ENCODE measurements around the gene SLIT3. TPM values are rescaled to one million over a fixed set of nuclear protein-coding genes. Genes with fewer than 3 reads are reported as not detected.

SLIT3 gene
- total RNA-seq, 1 donor from 2014 or later, result 5.0 TPM

GRCh38 chr5:168669668-168670378, 631.1 kb downstream of the SLIT3 start:
- Histone ChIP-seq H3K36me3 (ENCODE audit: control insufficient read depth, insufficient read depth, low read length) (no peaks in the 10 kb centered on the region), H3K27me3 (ENCODE audit: control insufficient read depth, insufficient read depth, low read length) (no peaks in the 10 kb centered on the region), H3K4me3 (ENCODE audit: low read depth, low read length) (no peak overlapping the region)
- TF ChIP-seq CTCF (IDR thresholded peaks at IDR 0.05; ENCODE audit: insufficient read depth, low read length, poor library complexity, severe bottlenecking), result no peak
- DNase-seq (ENCODE audit: low read depth), result no peak

- no peak overlapping the region for H3K4me3 ChIP-seq (ENCODE audit: low read depth, low read length)
- H3K27me3 ChIP-seq (ENCODE audit: control insufficient read depth, insufficient read depth, low read length), result no peaks in the 10 kb centered on the region
- H3K36me3 ChIP-seq (ENCODE audit: control insufficient read depth, insufficient read depth, low read length), result no peaks in the 10 kb centered on the region
- TF ChIP-seq CTCF (IDR thresholded peaks at IDR 0.05; ENCODE audit: insufficient read depth, low read length, poor library complexity, severe bottlenecking), result no peak
- DNase-seq (ENCODE audit: low read depth), result no peak
These were observed 631.8 kb downstream of the SLIT3 start for GRCh38 chr5:168669156-168669555.

GRCh38 chr5:168668078-168668477, 632.9 kb downstream of the SLIT3 start:
- TF ChIP-seq CTCF (IDR thresholded peaks at IDR 0.05; ENCODE audit: insufficient read depth, low read length, poor library complexity, severe bottlenecking), result no peak
- no peaks in the 10 kb centered on the region for H3K27me3 ChIP-seq (ENCODE audit: control insufficient read depth, insufficient read depth, low read length)
- no peaks in the 10 kb centered on the region for H3K36me3 ChIP-seq (ENCODE audit: control insufficient read depth, insufficient read depth, low read length)
- DNase-seq (ENCODE audit: low read depth), result no peak
- no peak overlapping the region for H3K4me3 ChIP-seq (ENCODE audit: low read depth, low read length)

GRCh38 chr5:168667301-168667840, 633.6 kb downstream of the SLIT3 start:
- TF ChIP-seq CTCF (IDR thresholded peaks at IDR 0.05; ENCODE audit: insufficient read depth, low read length, poor library complexity, severe bottlenecking), result no peak
- Histone ChIP-seq H3K27me3 (ENCODE audit: control insufficient read depth, insufficient read depth, low read length) (no peaks in the 10 kb centered on the region), H3K4me3 (ENCODE audit: low read depth, low read length) (no peak overlapping the region)

GRCh38 chr5:168666356-168666755, 634.6 kb downstream of the SLIT3 start:
- no peak overlapping the region for H3K4me3 ChIP-seq (ENCODE audit: low read depth, low read length)
- no peaks in the 10 kb centered on the region for H3K27me3 ChIP-seq (ENCODE audit: control insufficient read depth, insufficient read depth, low read length)
- H3K36me3 ChIP-seq (ENCODE audit: control insufficient read depth, insufficient read depth, low read length), result no peaks in the 10 kb centered on the region
- no peak for DNase-seq (ENCODE audit: low read depth)
- TF ChIP-seq CTCF (IDR thresholded peaks at IDR 0.05; ENCODE audit: insufficient read depth, low read length, poor library complexity, severe bottlenecking), result no peak

More at GRCh38 chr5:168667301-168667840, 633.6 kb downstream of the SLIT3 start:
- no peaks in the 10 kb centered on the region for H3K36me3 ChIP-seq (ENCODE audit: control insufficient read depth, insufficient read depth, low read length)
- DNase-seq (ENCODE audit: low read depth), result no peak
